AG09319 (cell line): Measurements from ENCODE around the gene HPS3.

ENCODE experiments used
- DNase-seq: peaks from one replicate; pipeline ENCODE4 v3.0.0-alpha.2; 2010; ENCODE audit warnings: low read depth; ENCODE audit errors: extremely low read depth
- TF ChIP-seq, protein P1 (sequence below): IDR thresholded peaks from 2 replicates; pipeline ENCODE4 v1.5.1; 2011; ENCODE audit warnings: low read depth, mild to moderate bottlenecking, inconsistent platforms, low read length, moderate library complexity

The HPS3 gene

DNA sequence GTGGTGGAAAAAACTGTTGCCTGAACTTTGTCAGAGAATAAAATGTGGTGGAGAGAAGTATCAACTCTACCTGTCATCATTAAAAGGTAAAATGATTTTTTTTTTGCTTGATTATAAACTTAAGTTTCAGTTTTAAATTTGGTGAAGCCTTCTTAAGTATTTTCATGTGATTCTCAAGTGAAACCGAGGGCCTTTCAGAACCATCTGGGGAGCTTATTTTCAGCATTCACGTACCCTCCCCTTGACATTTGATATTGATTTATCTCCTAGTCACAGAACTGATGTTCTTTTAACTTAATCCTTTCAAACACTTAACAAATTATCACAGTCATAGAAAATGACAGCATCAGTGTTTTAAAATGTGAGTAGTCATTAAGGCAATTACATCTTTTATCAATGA is 38.5 kb downstream of the HPS3 start:
- DNase-seq: no peak
- TF ChIP-seq, protein P1, sequence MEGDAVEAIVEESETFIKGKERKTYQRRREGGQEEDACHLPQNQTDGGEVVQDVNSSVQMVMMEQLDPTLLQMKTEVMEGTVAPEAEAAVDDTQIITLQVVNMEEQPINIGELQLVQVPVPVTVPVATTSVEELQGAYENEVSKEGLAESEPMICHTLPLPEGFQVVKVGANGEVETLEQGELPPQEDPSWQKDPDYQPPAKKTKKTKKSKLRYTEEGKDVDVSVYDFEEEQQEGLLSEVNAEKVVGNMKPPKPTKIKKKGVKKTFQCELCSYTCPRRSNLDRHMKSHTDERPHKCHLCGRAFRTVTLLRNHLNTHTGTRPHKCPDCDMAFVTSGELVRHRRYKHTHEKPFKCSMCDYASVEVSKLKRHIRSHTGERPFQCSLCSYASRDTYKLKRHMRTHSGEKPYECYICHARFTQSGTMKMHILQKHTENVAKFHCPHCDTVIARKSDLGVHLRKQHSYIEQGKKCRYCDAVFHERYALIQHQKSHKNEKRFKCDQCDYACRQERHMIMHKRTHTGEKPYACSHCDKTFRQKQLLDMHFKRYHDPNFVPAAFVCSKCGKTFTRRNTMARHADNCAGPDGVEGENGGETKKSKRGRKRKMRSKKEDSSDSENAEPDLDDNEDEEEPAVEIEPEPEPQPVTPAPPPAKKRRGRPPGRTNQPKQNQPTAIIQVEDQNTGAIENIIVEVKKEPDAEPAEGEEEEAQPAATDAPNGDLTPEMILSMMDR: no peak

DNA sequence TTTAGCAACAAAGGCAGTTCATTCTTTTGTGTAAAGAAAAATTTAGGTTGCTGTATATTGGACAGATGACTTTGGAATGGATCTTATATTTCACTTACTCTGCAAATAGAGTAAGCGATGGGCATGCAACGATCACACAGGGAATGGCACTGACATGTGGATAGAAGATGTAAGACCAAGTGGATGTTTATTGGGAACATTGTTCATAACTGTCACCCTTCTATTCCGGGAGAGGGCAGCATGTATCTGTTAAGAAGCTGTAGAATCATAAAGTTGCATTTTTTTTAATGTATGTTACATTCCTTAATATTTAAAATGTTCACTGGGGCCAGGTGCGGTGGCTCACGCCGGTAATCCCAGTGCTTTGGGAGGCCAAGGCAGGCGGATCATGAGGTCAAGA is 41.2 kb downstream of the HPS3 start:
- no peak for DNase-seq
- TF ChIP-seq, protein P1: no peak

DNA sequence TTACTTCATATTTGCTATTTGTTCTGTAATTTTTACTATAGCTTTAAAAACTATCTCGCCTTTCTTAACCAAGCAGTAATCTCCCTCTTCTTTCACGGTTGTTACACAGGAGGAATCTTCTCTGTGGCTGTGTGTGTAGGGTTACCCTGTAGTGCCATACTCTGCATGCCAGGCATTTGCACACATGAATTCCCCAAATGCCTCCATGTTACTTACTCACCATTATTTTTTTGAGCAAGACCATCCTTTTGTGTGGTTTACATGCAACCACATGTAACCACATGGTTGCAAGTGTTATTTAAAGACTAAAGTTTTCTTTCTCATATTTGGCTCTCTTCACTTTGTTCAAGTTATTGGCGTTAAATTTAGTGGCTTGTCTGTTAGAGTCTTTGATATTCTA is 45.5 kb downstream of the HPS3 start:
- peak; percentile 18 for DNase-seq
- TF ChIP-seq, protein P1: no peak

DNA sequence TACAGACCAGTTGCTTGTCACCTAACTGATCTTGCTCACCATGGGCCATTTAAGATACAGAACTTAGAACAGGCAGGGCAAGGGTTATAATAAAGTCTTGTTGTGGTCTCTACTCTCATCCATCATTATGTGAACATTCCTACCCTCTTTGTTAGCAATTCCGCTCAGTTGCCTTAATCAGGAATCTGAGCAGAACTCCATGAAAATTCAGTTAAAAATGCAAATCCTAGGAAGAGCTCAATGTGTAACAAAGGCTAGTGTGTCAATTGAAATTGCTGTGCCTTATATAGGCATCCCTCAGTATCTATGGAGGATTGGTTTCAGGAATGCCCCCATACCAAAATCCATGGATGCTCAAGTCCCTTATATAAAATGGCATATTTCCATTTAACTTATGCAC is 47.7 kb downstream of the HPS3 start:
- TF ChIP-seq, protein P1: no peak
- DNase-seq: no peak

DNA sequence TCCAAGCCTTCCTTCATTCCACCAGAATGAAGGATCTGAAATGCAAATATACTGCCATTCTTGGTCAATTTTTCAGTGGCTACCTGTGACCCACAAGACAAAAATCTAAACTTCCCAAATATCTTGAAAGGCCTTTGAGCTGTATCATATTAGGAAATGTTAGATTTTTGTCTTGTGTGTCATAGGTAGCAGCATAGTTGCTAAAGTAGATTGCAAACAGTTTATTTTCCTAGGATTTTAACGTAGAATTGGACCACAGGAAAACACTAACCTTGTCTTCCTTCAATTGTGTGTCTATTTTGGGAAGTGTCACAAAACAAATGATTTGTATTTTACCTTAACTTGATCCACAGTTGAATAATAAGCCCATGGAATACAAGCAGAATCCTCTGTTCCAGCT is 49.8 kb downstream of the HPS3 start:
- DNase-seq: no peak
- TF ChIP-seq, protein P1: no peak

DNA sequence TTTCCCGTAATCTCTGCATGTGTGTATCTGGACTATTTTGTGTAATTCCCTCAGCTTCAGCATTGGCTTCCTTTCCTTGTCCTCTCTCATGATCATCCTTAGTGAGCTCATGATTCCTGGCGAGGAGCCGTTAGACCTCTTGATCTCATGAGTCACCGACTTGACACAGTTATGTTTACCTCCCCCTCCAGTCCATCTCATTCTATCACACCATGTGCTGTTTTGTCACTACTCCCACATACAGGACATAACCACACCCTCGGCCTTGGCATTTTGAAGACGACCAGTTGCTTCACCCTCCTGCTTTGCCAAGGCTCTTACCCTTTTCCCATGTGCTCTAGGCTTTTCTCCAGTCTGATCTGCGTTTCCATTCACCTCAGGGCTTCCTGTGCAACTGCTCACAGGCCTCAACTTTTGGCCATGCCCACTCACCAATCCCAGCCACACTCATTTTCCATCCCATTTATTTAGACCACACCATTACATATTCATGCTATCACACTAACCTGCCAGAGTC is 50.7 kb downstream of the HPS3 start:
- TF ChIP-seq, protein P1: no peak
- peak; percentile 98 for DNase-seq

DNA sequence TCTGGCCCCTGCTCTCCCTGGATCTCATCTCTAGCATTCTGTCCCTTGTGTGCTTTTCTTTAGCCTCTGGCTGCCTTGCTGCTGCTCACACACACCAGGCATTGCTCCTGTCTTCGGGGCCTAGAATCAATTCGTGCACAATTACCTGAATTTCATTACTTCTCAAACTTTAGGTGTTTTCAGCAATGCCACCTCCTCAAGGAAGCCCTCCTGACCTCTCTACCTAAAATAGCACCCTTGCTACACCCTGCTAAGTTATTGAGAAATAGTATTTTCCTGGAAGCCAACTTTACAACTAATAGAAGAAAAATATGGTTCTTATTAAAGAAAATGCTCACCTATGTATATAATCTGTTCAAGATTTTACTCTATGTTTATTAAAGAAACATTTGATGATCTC is 51.7 kb downstream of the HPS3 start:
- TF ChIP-seq, protein P1: no peak
- no peak for DNase-seq
